Muscle of arm (tissue), 12 donors: Measurements from ENCODE around the gene PMM1. TPM values are rescaled to one million over a fixed set of nuclear protein-coding genes. Genes with fewer than 3 reads are reported as not detected.
A peak's percentile ranks its signal among the peaks of the same experiment; 100 is the strongest.
"Not testable (repeated sequence)": the region's sequence is repeated elsewhere in the genome, so short reads cannot be mapped to it uniquely, and the experiment has no call there.

Source experiments
- DNase-seq: peaks from one replicate; pipeline ENCODE4 v3.0.0-alpha.2; 2013
- polyA plus RNA-seq, 12 donors: library from polyadenylated mRNA; unstranded; fragments of 120-200 nt; gene quantifications; one replicate each; pipeline ENCODE4 v1.2.1, GENCODE V29; 2013; ENCODE audit not compliant: insufficient read length in 12 of 12

The PMM1 gene
- polyA plus RNA-seq, 12 donors, result 20.4 to 26.9 (median 23.1) TPM; not detected in 1

DNA sequence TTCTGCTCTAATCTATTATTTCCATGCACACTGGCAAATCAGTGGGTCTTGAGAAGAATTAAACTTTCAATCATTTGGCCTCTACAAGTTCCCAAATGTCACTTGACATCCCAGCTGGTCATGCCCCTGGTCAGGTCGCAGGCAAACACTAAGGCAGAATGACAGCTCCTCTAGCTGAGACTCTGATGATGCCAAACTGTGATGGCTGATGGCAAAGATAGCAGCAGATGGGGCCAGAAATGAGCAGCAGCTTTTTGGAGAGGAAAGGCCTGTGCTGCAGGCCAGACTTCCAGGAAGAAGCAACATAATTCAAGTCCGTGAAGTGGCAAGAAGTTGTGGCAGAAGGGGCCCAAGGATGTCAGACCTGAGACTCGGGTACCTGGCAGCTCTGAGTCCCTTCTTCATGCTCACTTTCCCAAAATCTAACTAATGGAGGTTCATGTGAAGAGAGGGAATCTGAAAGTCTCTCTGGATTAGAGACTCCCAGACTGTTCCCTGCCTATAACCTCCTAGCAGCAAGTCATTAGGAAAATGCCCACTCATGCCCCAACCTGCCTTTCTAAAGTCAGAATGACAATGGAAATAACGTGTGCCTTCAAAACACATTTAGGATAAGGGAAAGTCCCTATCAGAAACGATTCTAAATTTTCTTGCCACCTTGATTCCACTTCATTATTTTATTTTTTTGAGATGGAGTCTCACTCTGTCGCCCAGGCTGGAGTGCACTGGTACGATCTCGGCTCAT is 9.4 kb upstream of the PMM1 start:
- DNase-seq, result no peak

DNA sequence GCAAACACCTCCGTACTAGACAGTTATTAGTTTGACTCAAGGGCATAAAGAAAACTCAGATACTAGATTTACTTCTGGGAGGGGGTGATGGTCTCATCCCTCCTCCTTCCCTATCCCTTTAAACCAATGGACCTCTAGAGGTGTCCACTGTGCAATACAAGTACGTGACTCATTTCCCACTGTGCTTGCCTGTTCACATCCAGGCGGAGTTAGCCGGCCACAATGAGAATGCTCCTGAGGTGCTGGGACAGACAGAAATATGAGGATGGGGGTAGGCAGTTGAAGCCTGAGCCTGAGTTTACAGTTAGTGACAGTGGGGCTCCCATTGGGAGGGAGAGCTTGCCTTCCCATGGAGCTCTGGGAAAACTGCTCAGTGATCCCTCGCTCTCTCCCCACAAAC is 8.4 kb upstream of the PMM1 start:
- DNase-seq, result no peak

DNA sequence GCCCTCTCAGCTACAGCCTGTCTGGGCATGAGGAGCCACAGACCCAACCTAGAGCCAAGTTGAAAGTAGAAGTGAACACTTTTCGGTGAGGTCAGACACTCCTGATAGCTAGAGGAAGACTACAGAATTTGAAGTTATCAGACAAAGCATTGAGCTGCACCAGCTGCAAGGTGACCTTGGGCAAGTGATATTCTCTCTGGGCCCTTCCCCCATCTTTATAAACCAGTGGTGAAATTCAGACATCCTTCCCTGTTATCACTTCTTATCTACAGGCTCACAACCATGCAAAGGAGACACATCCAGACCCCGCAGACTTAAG is 8.0 kb upstream of the PMM1 start:
- no peak for DNase-seq

DNA sequence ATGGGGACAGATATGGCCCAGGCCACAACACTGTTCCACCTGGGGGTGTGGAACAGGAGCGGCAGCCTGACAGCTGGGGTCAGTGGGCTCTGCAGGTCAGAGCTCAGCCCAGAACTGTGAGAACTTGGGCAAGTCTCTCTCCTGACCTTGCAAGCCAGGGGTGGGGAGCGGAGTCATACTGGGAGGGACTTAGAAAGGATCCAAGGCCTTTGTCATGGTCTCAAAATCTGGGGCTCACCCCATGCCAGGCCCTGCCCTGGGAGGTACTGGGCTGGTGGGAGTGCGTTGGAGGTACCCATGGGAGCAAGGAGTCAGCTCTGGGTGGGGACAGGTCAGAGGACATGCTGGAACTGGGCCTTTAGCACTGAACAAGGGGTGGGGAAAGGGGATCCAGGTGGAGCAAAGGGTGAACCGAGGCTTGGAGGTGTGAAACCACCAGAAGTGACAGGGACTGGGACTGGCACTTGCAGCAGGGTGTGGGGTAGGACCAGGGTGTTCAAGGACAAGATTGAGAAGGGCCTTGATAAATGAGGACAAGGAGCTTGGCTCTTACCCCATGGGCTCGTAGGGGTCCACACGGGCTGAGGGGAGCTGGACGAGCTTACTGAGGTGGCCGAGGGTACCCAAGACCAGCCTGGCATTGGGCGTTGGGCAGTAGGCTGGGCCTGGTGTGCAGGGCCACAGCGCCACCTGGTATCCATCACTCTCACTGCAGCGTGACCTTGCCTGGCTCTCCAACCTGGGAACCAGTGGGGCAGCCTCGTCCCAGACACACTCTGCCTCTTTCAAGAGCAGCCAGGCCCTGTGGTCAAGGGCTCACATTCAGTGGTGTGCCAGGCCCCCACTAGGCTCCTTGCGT is 7.4 kb upstream of the PMM1 start:
- DNase-seq, result no peak

DNA sequence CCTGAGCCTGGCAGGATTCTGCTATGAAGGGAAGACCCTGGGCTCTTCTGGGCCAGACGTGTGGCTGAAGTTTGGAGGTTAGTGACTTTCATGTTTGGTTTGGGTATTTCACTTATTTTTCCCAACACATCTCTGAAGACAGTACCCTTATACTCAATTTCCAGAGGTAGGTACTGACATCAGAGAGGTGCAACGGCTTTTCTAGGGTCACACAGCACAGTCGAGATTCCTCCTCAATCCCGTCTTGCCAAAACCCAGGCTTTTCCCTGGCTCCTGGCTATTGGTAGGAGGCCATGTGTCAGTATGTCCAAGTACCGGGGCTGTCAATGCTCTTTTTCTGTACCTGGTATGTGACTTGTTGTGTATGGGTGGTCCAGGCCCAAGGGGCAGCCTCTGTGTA is 6.1 kb upstream of the PMM1 start:
- DNase-seq, result no peak

DNA sequence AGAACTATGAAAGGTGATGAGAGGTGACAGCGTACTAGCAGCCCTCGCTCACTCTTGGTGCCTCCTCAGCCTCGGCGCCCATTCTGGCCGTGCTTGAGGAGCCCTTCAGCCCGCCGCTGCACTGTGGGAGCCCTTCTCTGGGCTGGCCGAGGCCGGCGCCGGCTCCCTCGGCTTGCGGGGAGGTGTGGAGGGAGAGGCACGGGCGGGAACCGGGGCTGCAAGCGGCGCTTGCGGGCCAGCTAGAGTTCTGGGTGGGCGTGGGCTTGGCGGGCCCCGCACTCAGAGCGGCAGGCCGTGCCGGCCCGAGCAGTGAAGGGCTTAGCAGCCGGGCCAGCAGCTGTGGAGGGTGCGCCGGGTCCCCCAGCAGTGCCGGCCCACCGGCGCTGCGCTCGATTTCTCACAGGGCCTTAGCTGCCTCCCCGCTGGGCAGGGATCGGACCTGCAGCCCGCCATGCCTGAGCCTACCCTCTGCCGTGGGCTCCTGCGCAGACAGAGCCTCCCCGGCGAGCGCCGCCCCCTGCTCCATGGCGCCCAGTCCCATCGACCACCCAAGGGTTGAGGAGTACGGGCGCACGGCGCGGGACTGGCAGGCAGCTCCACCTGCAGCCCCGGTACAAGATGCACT is 3.8 kb upstream of the PMM1 start:
- not testable (repeated sequence) for DNase-seq

DNA sequence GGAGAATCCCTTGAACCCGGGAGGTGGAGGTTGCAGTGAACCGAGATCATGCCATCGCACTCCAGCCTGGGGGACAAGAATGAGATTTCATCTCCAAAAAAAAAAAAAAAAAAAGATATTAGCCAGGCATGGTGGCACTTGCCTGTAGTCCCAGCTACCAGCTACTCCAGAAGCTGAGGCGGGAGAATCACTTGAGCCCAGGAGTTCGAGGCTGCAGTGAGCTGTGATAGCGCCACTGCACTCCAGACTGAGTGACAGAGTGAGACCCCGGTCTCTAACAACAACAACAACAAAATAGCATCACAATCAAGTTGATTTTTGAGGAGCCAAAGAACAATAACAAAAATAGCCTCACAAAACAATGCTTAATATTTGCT is 2.3 kb downstream of the PMM1 start:
- no peak for DNase-seq

DNA sequence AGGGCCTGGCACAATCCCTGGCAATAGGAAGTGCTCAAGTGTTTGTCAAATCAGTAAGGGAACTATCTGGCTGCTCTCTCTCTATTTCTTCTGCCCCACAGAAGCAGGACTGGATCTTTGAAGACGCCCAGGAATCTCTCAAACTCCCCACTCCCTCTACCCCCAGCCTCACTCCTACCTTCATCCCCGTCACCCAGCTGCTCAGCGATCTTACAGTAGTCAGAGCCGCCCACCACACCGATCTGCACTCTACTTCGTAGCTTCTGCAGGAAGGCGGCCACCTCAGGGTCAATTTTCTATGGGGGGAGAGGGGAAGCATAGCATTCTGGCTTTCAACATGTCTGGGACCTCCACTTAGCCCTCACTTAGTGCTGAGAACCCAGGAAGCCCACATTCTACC is 3.7 kb downstream of the PMM1 start:
- DNase-seq, result no peak

DNA sequence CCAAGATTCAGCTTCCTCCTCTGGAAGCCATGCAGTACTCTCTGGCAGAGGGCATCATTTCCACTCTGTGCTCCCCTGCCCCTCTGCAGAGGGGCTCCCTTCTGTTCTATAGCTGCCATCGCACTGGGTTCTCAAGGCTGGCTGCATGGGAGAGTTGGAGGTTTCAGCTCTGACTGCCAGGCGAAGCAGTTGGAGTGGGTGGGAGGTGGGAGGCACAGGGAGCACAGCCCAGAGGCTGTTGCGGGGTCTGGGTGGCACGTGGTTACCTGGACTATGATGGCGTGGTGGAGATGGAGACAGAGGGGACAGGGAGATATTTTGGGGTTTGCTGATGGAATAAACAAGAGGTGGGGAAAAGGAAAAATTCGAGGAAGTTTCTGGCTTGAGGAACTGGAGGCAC is 4.8 kb downstream of the PMM1 start:
- no peak for DNase-seq

DNA sequence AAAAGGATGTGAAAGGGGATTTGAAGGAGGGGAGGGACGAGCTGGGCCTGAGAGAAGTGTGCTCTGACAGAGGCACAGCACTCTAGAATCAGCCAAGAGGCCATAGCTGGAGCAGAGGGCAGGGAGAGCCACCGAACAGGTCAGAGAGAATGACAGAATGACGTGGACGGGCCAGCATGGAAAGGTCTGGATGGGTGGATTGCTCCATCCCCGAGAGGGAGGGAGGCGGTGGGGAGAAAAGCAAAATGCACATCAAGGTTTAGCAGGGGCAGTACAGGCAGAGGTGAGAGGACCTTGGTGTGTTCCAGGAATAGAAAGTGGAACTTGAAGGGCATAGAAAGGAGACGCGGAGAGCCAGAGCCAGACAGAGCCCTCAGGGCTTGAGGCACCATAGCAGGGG is 6.9 kb downstream of the PMM1 start:
- DNase-seq, result no peak

DNA sequence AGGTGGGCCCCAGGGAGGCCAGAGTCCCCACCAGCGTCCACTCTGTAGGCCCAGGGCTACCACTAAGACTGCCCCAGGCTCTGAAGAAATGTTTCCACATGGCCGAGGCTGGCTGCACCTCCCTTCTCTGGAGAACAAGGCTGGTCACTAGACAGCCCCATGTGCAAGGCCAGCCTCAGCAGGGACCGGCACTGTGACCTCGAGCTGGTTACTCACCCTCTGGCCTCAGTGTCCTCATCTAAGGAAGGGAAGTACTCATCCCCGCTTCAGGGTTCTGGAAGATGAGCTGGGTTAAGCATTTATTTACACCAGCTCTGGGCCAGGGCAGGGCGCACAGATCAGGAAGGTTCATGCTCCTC is 9.7 kb downstream of the PMM1 start:
- DNase-seq, result no peak

DNA sequence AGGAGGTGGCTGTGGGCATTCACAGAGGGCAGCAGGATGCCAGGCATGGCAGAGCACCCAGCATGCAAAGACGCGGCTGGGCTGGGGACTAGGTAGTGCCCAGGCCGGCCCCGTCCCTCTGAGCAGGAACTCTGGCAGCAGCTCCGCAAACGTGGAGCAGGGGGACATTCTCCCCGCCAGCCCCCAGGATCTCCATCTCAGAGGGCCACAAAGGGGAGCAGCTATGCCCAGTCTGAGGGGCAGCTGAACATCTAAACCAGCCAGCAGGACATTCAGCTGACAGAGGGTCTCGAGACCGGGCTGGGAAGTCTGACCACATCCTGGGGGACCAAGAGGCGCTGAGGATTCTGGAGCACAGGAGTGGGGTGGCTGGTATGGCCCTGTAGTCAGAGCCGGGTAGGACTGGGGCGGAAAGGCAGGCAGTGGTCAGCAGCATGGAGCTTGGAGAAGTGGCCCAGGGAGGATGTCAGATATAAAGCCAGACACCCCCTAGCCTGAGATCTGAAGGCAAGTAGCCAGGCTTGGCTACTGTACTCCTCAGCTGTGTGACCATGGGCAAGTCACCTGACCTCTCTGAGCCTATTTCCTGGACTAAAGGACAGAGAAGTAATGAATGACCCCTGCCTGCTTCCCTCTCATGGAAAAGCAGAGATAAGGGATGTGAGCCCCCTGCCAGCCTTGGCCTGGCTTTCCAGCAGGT is 10.2 kb downstream of the PMM1 start:
- no peak for DNase-seq

DNA sequence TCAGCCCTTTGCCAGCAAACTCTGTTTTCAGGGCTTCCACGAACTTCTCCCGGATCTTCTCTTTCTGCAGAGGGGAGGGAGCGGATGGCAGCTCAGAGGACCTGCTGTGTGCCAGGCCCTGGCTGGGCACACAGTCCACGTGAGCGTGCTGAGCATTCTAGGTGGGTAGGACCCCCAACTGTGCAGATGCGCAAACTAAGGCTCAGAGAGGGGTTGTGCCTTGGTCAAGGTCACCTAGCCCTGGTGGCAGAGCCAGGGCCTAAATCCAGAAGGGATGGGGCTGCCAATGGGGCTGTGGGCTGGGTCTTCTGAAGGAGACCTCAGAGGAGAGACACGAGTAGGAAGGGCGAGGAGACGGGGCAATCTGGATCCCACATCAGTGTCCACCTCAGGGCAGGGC is 10.8 kb downstream of the PMM1 start:
- DNase-seq, result no peak

DNA sequence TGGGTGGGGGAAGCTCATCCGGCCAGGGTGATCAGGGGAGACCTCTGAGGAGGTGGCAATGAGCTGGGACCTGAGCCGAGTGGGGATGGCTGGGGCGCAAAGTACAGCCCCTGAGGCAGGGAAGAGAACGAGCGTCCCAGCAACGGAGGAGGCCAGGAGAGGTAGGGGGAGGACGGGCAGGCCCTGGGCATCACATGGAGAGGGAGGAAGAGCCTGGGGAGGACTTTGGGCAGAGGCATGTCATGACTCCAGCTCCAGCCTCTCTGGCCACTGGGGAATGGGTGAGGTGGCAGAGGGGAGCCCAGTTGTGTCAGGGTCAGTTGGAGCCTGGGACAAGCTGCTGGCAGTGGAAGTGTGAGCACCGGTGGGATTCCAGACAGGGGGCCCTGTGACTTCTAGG is 11.5 kb downstream of the PMM1 start:
- DNase-seq, result no peak

DNA sequence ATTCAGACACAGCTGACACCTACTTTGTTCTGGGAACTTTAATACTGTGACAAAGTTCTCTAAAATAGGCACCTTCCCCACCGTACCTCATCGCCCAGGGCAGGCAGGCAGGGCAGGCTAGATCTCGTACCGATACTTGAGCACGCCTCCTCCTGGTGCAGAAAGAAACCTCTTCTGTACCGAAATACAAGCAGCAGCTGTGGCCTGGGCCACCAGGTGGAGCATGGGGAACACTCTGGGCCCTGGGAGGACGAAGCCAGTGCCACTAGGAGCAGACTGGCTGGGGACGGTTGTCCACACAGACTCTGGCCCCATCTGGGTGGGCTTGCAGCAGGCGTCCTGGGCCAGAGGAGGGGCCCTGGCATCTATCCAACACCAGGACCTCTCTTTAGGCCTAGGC is 12.8 kb downstream of the PMM1 start:
- no peak for DNase-seq

DNA sequence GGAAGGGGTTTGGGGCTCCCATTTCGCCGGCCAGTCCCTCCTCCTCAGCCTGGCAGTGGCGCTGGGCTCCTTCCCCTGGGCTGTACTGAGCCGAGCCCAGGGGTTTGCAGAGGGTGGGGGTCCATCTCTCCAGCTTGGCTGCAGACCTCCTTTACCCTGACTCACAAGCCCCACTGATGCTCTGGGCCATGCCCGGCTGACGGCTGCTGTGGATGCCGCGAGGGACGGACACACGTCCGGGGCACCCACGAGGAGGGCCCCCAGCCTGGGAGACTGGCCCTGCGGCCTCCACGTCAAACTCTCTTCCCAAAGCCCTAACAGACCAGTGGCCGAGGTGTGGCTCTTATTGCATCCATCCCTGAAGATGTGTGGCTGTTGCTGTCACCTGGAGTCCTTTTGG is 14.1 kb downstream of the PMM1 start:
- no peak for DNase-seq

DNA sequence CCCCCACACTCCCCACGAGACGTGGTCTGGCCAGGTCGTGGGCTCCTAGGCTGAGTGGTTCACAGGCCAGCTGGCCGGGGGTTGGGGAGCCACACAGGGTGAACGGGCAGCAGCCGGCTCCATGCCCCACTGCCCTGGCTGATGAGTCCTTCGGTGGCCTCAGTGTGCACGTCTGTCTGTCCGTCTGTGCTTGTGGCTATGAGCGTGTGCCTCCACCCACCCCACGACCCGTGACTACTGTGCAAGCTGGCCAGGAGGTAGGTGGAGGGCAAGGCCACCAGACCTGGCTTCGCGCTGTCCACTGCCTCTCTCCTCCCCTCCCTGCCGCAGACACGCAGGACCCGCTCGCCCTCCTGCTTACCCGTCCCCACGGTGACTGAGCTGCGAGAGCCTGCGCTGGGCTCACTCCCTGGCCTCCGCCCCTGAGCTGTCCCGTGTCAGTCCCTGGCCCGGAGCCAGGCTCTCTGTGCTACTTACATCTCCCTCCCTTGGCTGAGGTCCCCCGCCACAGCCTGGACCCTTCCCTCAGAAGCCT is 14.7 kb downstream of the PMM1 start:
- peak; percentile 64 for DNase-seq

DNA sequence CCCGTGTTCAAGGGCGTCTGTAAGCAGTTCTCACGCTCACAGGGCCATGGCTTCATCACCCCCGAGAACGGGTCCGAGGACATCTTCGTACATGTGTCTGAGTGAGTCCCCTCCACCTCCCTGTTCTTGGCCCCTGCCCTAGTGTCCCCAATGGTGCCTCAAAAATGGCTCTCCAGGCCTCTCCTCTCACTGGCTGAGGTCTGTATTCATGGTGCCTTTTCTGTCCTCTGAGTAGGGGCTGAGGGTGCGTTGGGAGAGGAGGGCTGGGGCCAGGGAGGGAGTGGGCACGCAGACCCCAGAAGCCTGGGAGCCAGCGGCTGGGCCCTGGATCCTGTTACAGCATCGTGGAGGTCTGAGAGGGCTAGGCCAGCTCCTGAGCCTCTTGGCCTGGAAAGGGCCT is 16.0 kb downstream of the PMM1 start:
- no peak for DNase-seq

DNA sequence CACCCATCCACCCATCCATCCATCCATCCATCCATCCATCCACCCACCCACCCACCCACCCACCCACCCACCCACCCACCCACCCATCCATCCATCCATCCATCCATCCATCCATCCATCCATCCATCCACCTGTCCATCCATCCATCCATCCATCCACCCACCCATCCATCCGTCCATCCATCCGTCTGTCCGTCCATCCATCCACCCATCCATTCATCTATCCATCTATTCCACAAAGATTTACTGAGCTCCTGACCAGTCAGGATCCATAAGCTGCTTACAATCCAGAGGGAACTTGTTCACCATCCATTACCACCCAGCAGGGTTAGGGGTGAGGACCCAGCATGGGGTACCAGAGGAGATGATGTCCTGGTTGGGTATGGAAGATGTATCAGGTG is 17.3 kb downstream of the PMM1 start:
- DNase-seq, result not testable (repeated sequence)

DNA sequence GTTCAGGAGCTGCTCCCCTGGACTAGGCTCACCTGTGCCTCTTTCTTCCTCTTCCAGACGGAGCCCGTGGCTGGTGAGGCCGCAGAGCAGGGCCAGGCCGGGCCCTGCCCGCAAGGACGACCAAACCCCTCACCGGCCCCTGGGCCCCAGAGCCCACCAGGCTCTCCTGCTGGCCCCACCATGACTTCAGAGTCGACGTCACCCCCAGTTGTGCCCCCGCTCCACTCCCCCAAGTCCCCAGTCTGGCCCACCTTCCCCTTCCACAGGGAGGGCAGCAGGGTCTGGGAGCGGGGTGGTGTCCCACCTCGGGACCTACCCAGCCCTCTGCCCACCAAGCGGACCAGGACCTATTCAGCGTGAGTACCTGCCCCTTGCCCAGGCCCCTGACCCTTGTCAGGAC is 17.9 kb downstream of the PMM1 start:
- no peak for DNase-seq

DNA sequence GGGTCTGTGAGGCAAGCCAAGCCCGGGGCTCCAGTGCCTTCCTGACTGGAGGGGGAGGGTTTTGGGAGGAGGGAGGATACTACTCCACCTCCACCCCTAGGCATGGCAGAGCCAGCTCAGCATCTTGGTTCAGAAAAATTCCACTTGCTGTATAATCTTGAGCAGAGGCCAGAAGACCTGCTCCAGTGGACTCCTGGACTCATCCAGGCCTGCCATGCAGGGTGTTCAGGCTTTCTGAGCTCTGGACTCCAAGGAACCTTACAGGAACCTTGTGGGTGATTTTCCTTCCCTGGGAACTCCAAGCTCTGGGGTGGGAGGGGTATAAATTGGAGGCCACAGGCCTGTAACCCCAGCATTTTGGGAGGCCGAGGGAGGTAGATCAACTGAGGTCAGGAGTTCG is 19.4 kb downstream of the PMM1 start:
- DNase-seq, result no peak

DNA sequence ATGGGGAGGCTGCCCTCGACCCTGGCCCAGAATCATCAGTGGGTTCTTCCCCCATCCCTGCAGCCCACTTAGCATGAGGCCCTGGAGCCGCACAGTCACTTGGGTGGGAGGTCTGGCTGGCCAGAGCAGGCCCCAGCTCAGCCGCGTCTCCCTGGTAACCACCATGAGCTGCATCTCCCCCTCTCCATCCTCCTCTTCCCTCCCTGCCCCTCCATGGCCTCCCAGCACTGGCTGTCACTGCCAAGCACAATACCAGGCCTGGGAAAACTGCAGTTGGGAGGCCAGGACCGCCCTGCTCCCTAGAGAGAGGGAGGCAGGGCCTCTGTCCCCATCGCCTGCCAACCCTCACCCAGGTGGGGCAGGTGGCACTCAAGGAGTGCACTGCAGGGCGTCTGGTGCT is 20.8 kb downstream of the PMM1 start:
- no peak for DNase-seq

DNA sequence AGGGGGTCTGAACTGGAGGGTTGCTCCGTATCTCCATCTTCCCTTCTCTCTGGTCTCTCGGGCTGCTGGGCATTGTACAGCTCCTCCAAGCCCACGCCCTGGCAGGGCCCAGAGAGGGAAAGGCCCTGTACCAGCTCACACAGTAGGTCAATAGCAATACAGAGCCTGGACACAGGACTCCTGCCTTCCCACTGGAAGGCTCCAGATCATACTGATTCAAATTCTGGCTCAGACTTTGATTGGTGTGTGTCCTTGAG is 22.2 kb downstream of the PMM1 start:
- no peak for DNase-seq
